ENCODE results near the gene RPRM.

The RPRM gene

DNA sequence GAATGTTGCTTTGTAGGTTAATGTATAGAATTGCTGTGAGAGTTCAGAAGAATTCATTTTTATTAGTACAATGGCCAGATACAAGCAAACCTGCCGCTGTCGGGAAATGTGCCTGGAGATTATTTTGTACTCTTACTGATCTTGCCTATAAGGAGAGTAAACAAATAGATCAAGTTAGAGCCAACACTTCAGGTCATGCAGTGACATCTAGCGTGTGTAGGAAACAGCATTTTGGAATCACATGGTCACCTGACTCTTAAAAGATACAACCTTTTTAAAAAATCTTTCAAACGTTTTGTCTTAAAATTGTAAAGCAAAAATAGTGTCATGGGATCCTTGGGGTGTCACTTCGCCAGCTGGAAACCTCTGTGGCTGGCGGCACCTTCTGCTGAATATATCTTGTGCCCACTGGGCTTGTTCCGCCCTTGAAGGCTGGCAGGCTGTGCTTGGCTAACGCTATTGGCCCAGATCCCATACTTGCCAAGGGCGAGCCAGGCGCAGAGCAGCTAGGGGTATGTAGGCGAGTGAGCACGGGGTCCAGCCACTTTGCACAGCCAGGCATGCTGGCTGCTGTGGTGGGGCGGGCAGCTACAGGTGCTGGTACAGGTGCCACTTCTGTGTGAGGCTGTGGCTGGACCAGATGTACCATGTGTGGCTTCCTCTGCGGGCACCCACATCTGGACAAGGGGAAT is 19.5 kb upstream of the RPRM start:
- TF ChIP-seq, protein P1, sequence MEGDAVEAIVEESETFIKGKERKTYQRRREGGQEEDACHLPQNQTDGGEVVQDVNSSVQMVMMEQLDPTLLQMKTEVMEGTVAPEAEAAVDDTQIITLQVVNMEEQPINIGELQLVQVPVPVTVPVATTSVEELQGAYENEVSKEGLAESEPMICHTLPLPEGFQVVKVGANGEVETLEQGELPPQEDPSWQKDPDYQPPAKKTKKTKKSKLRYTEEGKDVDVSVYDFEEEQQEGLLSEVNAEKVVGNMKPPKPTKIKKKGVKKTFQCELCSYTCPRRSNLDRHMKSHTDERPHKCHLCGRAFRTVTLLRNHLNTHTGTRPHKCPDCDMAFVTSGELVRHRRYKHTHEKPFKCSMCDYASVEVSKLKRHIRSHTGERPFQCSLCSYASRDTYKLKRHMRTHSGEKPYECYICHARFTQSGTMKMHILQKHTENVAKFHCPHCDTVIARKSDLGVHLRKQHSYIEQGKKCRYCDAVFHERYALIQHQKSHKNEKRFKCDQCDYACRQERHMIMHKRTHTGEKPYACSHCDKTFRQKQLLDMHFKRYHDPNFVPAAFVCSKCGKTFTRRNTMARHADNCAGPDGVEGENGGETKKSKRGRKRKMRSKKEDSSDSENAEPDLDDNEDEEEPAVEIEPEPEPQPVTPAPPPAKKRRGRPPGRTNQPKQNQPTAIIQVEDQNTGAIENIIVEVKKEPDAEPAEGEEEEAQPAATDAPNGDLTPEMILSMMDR (IDR thresholded peaks at IDR 0.05; ENCODE audit: borderline replicate concordance, insufficient read depth, low read depth, low read length), result no peak
- no peak overlapping the region for H3K4me3 ChIP-seq (ENCODE audit: low read depth, low read length)

DNA sequence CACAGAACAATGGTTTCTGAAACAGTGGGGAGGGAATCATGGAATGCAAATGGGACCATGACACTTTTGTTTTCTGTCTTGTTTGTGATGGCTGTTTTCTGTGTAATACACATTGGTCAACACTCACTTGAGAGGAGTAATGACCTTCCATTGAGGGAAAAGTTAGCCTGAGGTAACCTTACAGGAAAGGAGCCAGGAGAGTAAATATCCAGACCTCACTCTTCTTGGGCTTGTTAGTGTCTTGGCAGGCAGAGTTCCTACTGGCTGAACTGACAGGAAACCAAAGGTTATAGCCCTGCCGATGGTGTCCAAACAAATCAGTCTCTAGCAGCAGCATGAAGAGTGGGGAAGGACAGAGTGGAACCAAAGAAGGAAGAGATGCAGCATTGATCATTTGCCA is 17.2 kb upstream of the RPRM start:
- TF ChIP-seq, protein P1 (IDR thresholded peaks at IDR 0.05; ENCODE audit: borderline replicate concordance, insufficient read depth, low read depth, low read length), result no peak
- H3K4me3 ChIP-seq (ENCODE audit: low read depth, low read length), result no peak overlapping the region

- no peak overlapping the region for H3K4me3 ChIP-seq (ENCODE audit: low read depth, low read length)
- TF ChIP-seq, protein P1 (IDR thresholded peaks at IDR 0.05; ENCODE audit: borderline replicate concordance, insufficient read depth, low read depth, low read length), result no peak
These were observed 9.5 kb upstream of the RPRM start for GRCh38 chr2:153488072-153488471.

DNA sequence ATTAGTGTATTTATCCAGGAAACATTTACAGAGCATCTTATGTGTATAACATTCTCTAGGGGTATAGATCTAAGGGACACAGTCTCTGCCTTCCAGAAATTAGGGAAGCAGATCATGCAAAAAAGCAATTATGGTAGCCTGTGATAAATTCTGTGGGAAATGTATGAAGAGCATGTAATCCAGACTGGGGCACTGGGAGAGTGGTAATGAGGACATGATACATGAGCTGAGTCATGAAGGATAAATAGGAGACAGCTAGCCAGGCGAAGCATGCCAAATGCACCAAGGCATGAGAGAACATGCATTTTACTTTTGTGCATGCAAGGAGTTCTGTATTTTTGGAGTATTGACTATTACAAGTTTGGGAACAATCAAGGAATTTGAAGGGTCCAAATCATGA is 8.9 kb upstream of the RPRM start:
- TF ChIP-seq, protein P1 (IDR thresholded peaks at IDR 0.05; ENCODE audit: borderline replicate concordance, insufficient read depth, low read depth, low read length), result no peak
- no peak overlapping the region for H3K4me3 ChIP-seq (ENCODE audit: low read depth, low read length)

GRCh38 chr2:153479573-153479972 is 1.0 kb upstream of the RPRM start:
- TF ChIP-seq, protein P1 (IDR thresholded peaks at IDR 0.05; ENCODE audit: borderline replicate concordance, insufficient read depth, low read depth, low read length), result no peak
- H3K4me3 ChIP-seq (ENCODE audit: low read depth, low read length), result no peak overlapping the region

DNA sequence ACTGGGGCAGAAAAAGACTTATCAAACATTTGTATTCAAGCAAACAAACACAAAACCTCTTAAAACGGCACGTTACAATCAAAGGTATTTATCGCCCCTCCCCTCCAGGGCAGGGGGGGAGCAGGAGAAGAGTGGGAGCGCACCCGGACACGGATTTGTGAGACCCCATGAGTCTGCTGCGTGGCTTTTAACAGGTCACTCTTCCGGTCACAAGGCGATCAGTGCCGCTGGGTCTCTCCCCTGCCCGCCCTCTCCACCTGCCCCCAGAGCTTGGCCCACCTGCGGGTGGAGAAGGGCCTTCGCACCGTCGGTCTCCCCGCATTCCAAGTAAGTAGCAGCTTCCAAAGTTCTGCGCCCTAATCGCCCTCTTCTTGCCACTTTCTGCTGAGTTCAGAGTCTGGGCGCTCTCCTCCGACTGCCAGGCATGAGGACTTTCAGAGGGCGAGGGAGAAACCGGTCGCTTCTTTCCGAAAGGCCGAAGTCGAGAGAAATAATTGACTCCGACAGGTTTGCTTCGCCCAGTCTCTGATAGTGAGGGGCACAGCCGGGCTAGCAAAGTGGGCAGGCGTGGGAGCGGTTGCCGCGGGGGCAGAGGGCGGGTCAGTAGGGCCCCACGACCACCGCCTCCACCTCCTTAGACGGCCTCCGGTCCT is 800 bp downstream of the RPRM start:
- TF ChIP-seq, protein P1 (IDR thresholded peaks at IDR 0.05; ENCODE audit: borderline replicate concordance, insufficient read depth, low read depth, low read length), result no peak
- H3K4me3 ChIP-seq (ENCODE audit: low read depth, low read length), result no peak overlapping the region
